ENCODE results near the gene OR51B6. TPM values are rescaled to one million over a fixed set of nuclear protein-coding genes. Genes with fewer than 3 reads are reported as not detected.
"Not testable (repeated sequence)": the region's sequence is repeated elsewhere in the genome, so short reads cannot be mapped to it uniquely, and the experiment has no call there.

Gene OR51B6
- total RNA-seq, 1 experiment from 2014 or later: not detected

GRCh38 chr11:5335170-5335569 is 16.1 kb upstream of the OR51B6 start:
- in situ Hi-C loops (cut with HindIII; ENCODE audit: low pct_unique_long_range_greater_than_20kb, low sequenced_read_pairs) (no loop called here), intact Hi-C loops (cut with micrococcal nuclease; ENCODE audit: unreplicated experiment) (no loop called here)
- Histone ChIP-seq H3K27ac (ENCODE audit: low read length) (no peak overlapping the region), H3K36me3 (ENCODE audit: control insufficient read depth, insufficient read depth, low read length) (no peaks in the 10 kb centered on the region), H3K27me3 (ENCODE audit: control insufficient read depth, insufficient read depth, low read length) (no peaks in the 10 kb centered on the region), H3K9me3 (ENCODE audit: control insufficient read depth, insufficient read depth, low read depth, low read length) (no peaks in the 10 kb centered on the region), H3K4me1 (ENCODE audit: control insufficient read depth, insufficient read depth, low read length) (no peaks in the 10 kb centered on the region), H3K4me3 (ENCODE audit: low read depth in 2 of 2, low read length in 2 of 2) (no peak overlapping the region)
- DNase-seq (ENCODE audit: low read depth, low spot score) (no peak), ATAC-seq (no peak)
- CTCF ChIA-PET: no interaction called here
- no TSS peak for BruUV-seq (replicated peaks)
- POLR2A ChIA-PET: interaction anchor here (0.6 kb wide), 1 partner anchor 61 kb away, joined by 5 read pairs; no protein-coding TSS in a partner anchor
- TF ChIP-seq SIN3A (IDR thresholded peaks at IDR 0.05; ENCODE audit: borderline replicate concordance, insufficient read depth, low read depth, low read length) (no peak), TCF7L2 (IDR thresholded peaks at IDR 0.05; ENCODE audit: low read depth, low read length) (no peak), REST (IDR thresholded peaks at IDR 0.05; ENCODE audit: insufficient read depth in 1 of 2, low read depth in 2 of 2, low read length in 1 of 2) (no peak), POLR2AphosphoS5 (IDR thresholded peaks at IDR 0.05; ENCODE audit: low read depth, low read length) (no peak), CTCF (IDR thresholded peaks at IDR 0.05) (no peak)

GRCh38 chr11:5336331-5336730 is 15.0 kb upstream of the OR51B6 start:
- ATAC-seq (no peak), DNase-seq (ENCODE audit: low read depth, low spot score) (no peak)
- no peaks in the 10 kb centered on the region for H3K36me3 ChIP-seq (ENCODE audit: control insufficient read depth, insufficient read depth, low read length)
- intact Hi-C loops (cut with micrococcal nuclease; ENCODE audit: unreplicated experiment) (no loop called here), in situ Hi-C loops (cut with HindIII; ENCODE audit: low pct_unique_long_range_greater_than_20kb, low sequenced_read_pairs) (no loop called here)
- H3K9me3 ChIP-seq (ENCODE audit: control insufficient read depth, insufficient read depth, low read depth, low read length): no peaks in the 10 kb centered on the region
- H3K27ac ChIP-seq (ENCODE audit: low read length): no peak overlapping the region
- no peak overlapping the region for H3K4me3 ChIP-seq (ENCODE audit: low read depth in 2 of 2, low read length in 2 of 2)
- BruUV-seq (replicated peaks): no TSS peak
- H3K4me1 ChIP-seq (ENCODE audit: control insufficient read depth, insufficient read depth, low read length): no peaks in the 10 kb centered on the region
- ChIA-PET CTCF (no interaction called here), POLR2A (no interaction called here)
- H3K27me3 ChIP-seq (ENCODE audit: control insufficient read depth, insufficient read depth, low read length): no peaks in the 10 kb centered on the region
- TF ChIP-seq REST (IDR thresholded peaks at IDR 0.05; ENCODE audit: insufficient read depth in 1 of 2, low read depth in 2 of 2, low read length in 1 of 2) (no peak), SIN3A (IDR thresholded peaks at IDR 0.05; ENCODE audit: borderline replicate concordance, insufficient read depth, low read depth, low read length) (no peak), CTCF (IDR thresholded peaks at IDR 0.05) (no peak), POLR2AphosphoS5 (IDR thresholded peaks at IDR 0.05; ENCODE audit: low read depth, low read length) (no peak), TCF7L2 (IDR thresholded peaks at IDR 0.05; ENCODE audit: low read depth, low read length) (no peak)

- POLR2A ChIA-PET: interaction anchor here (0.6 kb wide), 1 partner anchor 13 kb away, joined by 3 read pairs; no protein-coding TSS in a partner anchor
- BruUV-seq (replicated peaks); ATAC-seq; CTCF ChIA-PET; H3K4me3 ChIP-seq (ENCODE audit: low read depth in 2 of 2, low read length in 2 of 2); intact Hi-C loops (cut with micrococcal nuclease; ENCODE audit: unreplicated experiment); H3K4me1 ChIP-seq (ENCODE audit: control insufficient read depth, insufficient read depth, low read length); H3K27ac ChIP-seq (ENCODE audit: low read length); in situ Hi-C loops (cut with HindIII; ENCODE audit: low pct_unique_long_range_greater_than_20kb, low sequenced_read_pairs); H3K36me3 ChIP-seq (ENCODE audit: control insufficient read depth, insufficient read depth, low read length); H3K27me3 ChIP-seq (ENCODE audit: control insufficient read depth, insufficient read depth, low read length); DNase-seq (ENCODE audit: low read depth, low spot score); H3K9me3 ChIP-seq (ENCODE audit: control insufficient read depth, insufficient read depth, low read depth, low read length): not testable (repeated sequence)
Observed at GRCh38 chr11:5337253-5337652, 14.1 kb upstream of the OR51B6 start.
